PFSK-1 (cell line): ENCODE results near the gene FKBP1A.

Experiments used
- POLR2AphosphoS5 ChIP-seq: IDR thresholded peaks from 2 replicates; pipeline ENCODE4 v1.6.1; 2012; ENCODE audit warnings: low read depth, mild to moderate bottlenecking, control low read depth, low read length, moderate library complexity
- REST ChIP-seq, 2 experiments: IDR thresholded peaks; 2 replicates each; pipeline versions ENCODE4 v1.6.1 to v1.8.0; 2011 to 2012; ENCODE audit warnings: low read depth in 2 of 2, low read length in 2 of 2, control low read depth in 1 of 2, inconsistent platforms in 1 of 2, mild to moderate bottlenecking in 1 of 2, moderate library complexity in 1 of 2; ENCODE audit not compliant: insufficient read depth in 1 of 2
- SIN3A ChIP-seq: IDR thresholded peaks from 2 replicates; pipeline ENCODE4 v1.6.1; 2012; ENCODE audit warnings: mild to moderate bottlenecking, low read length, moderate library complexity, borderline replicate concordance; ENCODE audit not compliant: insufficient read depth
- TAF1 ChIP-seq: IDR thresholded peaks from 2 replicates; pipeline ENCODE4 v1.6.1; 2012; ENCODE audit warnings: low read length, control low read depth, borderline replicate concordance; ENCODE audit not compliant: insufficient read depth

- TF ChIP-seq POLR2AphosphoS5 (no peak), REST (IDR thresholded peaks at IDR 0.05; ENCODE audit: insufficient read depth in 1 of 2, low read depth in 2 of 2, low read length in 2 of 2) (no peak), TAF1 (no peak), SIN3A (no peak)
Observed at GRCh38 chr20:1322511-1323245, 70.2 kb downstream of the FKBP1A start.
